LNCAP (cell line): ENCODE results near the gene CELA2B.

Experiments
- TF ChIP-seq, protein P1 (sequence below): fragments of 450-650 bp; IDR thresholded peaks from 2 replicates; pipeline ENCODE4 v1.5.1; 2017; ENCODE audit warnings: mild to moderate bottlenecking

The CELA2B gene

DNA sequence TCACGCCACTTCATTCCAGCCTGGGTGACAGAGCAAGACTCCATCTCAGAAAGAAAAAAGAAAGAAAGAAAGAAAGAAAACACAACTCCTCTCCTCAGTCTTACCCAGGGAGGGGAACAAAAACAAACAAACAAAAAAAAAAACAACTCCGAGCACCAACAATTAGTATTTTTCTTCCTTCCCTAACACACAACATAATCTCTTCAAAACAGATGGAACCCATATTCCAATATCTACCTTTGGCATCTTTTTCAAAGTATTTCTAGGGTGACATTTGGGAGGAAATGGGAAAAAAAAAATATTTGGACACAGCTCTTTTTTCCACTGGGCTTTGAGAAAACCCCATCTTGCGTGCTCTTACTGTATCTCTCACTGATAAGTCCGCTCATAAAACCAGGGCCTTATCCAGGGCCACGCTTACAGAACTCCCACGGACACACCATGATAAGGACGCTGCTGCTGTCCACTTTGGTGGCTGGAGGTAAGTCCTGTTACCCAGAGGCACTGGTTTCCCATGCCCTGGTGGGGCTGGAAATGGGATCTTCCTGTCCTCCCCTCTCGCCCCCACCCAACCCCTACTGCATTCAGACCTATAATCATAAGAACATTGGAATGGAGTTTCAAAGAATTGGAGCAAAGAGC lies 19.5 kb upstream of the CELA2B start, which contains the start of gene CELA2A:
Gene CELA2A, plus strand, starts transcription at position 420 of the 642 bp plus-strand sequence. Its CDS starts 22 bp downstream, at position 442.
- TF ChIP-seq, protein P1, sequence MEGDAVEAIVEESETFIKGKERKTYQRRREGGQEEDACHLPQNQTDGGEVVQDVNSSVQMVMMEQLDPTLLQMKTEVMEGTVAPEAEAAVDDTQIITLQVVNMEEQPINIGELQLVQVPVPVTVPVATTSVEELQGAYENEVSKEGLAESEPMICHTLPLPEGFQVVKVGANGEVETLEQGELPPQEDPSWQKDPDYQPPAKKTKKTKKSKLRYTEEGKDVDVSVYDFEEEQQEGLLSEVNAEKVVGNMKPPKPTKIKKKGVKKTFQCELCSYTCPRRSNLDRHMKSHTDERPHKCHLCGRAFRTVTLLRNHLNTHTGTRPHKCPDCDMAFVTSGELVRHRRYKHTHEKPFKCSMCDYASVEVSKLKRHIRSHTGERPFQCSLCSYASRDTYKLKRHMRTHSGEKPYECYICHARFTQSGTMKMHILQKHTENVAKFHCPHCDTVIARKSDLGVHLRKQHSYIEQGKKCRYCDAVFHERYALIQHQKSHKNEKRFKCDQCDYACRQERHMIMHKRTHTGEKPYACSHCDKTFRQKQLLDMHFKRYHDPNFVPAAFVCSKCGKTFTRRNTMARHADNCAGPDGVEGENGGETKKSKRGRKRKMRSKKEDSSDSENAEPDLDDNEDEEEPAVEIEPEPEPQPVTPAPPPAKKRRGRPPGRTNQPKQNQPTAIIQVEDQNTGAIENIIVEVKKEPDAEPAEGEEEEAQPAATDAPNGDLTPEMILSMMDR: no peak

DNA sequence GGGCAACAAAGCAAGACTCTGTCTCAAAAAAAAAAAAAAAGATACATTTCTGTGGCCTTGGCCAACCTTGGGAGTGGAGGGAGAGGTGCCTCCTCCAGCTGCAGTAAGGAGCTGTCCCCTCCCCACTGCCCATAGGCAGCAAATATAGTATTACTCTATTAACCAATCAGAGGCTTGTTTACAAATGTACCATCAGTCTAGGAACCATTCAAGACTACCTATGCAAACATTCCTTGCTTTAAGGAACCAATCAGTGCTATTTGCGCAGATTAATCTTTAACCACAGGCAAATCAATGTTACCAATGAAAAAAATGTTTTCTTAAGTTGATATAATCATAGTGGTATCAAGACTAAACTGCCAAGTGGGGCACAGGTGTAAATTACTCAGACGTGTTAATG lies 18.3 kb upstream of the CELA2B start:
- TF ChIP-seq, protein P1: no peak

DNA sequence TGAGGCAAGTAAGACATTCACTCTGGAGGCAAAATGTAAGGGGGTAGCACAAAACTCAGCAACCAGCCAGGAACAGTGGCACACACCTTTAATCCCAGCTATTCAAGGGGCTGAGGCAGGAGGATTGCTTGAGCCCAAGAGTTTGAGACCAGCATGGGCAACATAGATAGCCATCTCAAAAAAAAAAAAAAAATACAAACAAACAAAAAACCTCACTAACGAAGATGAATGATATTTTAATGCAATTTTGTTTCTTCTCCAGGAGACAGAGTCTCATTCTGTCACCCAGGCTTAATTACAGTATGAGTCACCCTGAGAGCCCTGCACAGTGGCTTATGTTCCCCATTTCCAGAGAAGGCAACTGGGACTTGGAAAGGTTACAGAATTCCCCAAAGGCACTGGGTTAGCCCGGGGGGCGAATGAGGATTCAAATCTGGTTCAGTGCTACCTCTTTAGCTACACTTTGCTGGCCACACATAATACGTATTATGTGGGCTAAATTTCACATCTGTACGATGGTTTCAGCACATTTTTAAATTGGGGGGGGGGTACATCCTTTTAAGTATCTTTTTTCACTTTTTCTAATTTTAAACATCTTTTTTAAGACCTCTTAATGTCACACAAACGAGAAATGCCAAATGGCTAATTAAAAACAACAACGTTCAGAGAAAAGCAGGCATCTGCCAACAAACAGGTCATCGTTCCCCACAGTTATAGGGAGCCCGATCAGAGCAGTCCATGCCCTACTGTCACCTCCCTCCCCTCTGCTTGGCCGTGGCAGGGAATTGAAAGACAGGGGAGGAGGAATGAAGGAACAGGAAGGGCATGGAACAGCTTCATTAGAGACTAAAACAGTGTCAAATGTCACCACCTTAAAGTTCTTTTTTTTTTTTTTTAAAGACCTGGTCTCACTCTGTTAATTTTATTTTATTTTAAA lies 15.9 kb upstream of the CELA2B start:
- TF ChIP-seq, protein P1: no peak

DNA sequence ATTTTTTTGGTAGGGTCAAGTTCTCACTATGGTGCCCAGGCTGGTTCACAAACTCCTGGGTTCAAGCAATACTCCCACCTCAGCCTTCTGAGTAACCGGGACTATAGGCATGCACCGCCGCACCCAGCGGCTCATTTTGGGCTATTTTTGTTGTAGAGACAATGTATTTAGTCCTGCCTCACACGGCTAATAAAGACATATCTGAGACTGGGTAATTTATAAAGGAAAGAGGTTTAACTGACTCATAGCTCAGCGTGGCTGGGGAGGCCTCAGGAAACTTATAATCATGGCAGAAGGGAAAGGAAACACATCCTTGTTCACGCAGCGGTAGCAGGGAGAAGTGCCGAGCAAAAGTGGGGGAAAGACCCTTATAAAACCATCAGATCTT lies 15.2 kb upstream of the CELA2B start:
- TF ChIP-seq, protein P1: no peak

DNA sequence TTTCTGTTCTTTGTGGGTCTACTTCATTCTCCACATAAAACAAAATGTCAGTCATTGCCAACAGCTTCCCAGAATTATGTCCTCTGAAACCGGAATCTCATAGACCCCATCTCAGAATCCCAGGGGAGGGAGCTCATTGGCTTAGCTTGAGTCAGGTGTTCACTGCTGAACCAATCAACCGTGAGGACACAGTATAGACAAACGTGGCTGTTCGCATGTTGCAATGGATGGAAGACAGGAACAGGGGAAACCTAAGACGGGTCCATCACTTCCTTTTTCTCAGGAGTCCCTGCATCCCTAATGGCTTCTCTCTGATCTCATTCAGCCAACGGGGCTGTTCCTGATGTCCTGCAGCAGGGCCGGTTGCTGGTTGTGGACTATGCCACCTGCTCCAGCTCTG lies 10.2 kb upstream of the CELA2B start:
- TF ChIP-seq, protein P1: no peak

DNA sequence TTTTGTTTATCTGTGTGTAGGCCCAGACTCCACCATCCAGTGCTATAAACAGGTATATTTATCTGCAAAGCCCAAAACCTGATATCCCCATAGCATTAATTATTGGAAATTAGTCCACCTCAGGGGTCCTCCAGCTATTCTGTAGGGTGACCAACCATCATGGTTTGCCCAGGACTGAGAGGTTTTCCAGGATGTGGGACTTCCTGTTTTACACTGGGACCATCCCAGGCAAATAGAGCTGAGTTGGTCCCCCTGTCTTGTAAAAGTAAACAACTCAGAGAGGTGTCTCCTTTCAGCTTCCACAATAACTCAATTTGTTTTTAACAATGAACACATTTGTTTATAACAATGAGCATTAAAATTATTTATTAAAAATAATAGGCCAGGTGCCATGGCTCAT lies 7.8 kb upstream of the CELA2B start:
- TF ChIP-seq, protein P1: no peak

DNA sequence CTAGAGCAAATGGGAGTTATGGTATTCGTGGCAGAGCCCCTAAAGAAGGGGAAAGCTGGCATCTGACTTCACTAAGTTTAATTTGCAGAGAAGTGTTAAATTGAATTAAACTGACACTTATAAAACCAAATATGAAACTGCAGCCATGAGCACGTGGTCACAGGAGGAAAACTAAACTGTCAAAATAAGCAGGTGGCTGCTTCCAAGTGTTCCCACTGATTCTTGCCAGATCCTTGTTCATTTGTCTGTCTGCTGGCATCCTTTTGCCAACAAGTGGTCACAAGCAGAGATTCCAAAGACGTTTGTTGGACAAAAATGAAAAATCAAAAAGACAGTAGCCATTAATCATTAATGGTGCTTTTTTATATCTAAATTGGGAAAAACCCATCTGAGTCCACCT lies 6.5 kb upstream of the CELA2B start:
- TF ChIP-seq, protein P1: no peak
